Stimulated activated CD8-positive, alpha-beta memory T cell treated with anti-CD3 and anti-CD28 coated beads, Interleukin-7, amount 100 ng/mL, for 48 hours (primary cell): ENCODE data around the gene LRRFIP1.

ENCODE experiments used
- DNase-seq, 2 donors: peaks; one replicate each; pipeline ENCODE4 v3.0.0-alpha.2; 2020; ENCODE audit warnings: low read depth in 1 of 2; ENCODE audit errors: extremely low read depth in 1 of 2

The LRRFIP1 gene

GRCh38 chr2:237824085-237824484 is 196.7 kb downstream of the LRRFIP1 start:
- DNase-seq = no peak

- DNase-seq = no peak
Observed at GRCh38 chr2:237827421-237827987, 200.1 kb downstream of the LRRFIP1 start.
